Hepatocyte (in vitro differentiated cells): ENCODE measurements around the gene ZNF785.

ENCODE experiments used
- EZH2 ChIP-seq: fragments of 200-600 bp; sonication (generic); IDR thresholded peaks from 2 replicates; pipeline ENCODE4 v1.6.1; 2016; ENCODE audit warnings: antibody characterized with exemption, mild to moderate bottlenecking, borderline replicate concordance
- TF ChIP-seq, protein P1 (sequence below): fragments of 200-600 bp; sonication (generic); IDR thresholded peaks from 2 replicates; pipeline ENCODE4 v1.5.1; 2016; ENCODE audit warnings: antibody characterized with exemption, mild to moderate bottlenecking; ENCODE audit not compliant: poor library complexity

DNA sequence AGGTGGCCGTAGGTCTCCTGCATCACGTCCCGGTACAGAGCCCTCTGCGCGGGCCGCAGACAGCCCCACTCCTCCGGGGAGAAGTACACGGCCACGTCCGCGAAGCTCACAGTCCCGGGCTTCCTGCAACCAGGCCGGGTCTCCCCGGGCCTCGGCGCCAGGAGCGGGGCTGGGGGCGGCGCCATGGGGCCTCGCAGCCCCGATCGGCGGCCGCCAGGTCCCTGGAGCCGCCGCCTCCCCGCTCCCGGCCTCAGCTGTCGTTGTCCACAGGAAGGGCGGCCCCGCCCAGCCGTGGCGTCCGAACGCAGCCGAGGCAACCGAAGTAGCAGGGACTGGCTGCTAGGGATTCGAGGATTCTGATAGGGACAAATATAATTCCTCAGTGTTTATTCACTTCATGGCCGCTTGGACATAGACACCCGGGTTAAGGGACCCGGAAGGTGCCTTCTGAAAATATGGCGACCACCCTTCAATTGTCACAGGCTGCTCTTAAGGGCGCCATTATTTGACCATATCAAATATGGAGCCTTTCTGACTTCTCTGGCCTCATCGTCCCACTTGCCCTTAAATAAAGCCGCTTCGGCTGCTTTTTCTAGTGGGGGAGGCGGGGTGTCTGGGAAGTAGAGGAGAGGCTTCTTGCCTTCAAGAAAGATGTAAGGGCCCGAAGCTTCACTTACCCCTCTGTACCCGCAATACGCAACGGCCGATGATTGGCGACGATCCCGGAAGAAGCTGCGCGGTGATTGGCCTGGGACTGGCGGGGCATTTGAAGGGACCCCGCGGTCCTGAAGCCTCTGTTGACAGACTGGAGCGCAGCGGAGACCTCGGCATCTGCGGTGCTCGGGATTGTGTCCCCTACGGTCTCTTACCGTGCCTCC lies 13.8 kb downstream of the ZNF785 start, which contains the start of gene ZNF688:
- TF ChIP-seq, protein P1, sequence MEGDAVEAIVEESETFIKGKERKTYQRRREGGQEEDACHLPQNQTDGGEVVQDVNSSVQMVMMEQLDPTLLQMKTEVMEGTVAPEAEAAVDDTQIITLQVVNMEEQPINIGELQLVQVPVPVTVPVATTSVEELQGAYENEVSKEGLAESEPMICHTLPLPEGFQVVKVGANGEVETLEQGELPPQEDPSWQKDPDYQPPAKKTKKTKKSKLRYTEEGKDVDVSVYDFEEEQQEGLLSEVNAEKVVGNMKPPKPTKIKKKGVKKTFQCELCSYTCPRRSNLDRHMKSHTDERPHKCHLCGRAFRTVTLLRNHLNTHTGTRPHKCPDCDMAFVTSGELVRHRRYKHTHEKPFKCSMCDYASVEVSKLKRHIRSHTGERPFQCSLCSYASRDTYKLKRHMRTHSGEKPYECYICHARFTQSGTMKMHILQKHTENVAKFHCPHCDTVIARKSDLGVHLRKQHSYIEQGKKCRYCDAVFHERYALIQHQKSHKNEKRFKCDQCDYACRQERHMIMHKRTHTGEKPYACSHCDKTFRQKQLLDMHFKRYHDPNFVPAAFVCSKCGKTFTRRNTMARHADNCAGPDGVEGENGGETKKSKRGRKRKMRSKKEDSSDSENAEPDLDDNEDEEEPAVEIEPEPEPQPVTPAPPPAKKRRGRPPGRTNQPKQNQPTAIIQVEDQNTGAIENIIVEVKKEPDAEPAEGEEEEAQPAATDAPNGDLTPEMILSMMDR: no peak
- TF ChIP-seq EZH2: no peak
